Measurements from ENCODE around the gene HMCN1.

- no peak for TF ChIP-seq EZH2 (IDR thresholded peaks at IDR 0.05; ENCODE audit: low read length, missing control alignments)
- no peak for TF ChIP-seq CTCF (conservative IDR thresholded peaks at IDR 0.05 in 1 of 2, IDR thresholded peaks at IDR 0.05 in 1 of 2; ENCODE audit: low read depth in 1 of 2, low read length in 2 of 2)
These were observed 197.2 kb downstream of the HMCN1 start for GRCh38 chr1:185931438-185931837.
